ENCODE results near the gene SLC24A4.

Gene SLC24A4

DNA sequence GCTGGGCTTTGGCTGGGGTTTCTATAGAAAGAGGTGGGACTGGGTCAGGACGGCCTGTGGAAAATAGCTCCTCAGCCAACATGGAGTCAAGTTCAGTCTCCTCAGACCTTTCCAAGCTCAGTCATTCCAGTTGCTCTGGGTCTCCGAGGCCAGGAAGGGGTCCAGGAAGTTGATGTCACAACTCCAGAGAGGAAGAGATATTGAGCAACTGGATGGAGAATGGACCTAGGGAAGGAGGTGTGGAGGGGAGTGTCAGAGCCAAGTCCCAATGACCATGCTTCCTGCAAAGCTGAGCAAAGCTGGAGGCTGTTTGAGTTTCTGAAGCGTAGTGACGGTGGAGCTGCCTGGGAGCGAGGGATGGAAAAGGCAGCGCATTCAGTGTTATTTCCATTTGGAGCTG lies 86.1 kb downstream of the SLC24A4 start:
- no peak overlapping the region for H3K4me3 ChIP-seq (ENCODE audit: low read depth, low read length)
- TF ChIP-seq, protein P1, sequence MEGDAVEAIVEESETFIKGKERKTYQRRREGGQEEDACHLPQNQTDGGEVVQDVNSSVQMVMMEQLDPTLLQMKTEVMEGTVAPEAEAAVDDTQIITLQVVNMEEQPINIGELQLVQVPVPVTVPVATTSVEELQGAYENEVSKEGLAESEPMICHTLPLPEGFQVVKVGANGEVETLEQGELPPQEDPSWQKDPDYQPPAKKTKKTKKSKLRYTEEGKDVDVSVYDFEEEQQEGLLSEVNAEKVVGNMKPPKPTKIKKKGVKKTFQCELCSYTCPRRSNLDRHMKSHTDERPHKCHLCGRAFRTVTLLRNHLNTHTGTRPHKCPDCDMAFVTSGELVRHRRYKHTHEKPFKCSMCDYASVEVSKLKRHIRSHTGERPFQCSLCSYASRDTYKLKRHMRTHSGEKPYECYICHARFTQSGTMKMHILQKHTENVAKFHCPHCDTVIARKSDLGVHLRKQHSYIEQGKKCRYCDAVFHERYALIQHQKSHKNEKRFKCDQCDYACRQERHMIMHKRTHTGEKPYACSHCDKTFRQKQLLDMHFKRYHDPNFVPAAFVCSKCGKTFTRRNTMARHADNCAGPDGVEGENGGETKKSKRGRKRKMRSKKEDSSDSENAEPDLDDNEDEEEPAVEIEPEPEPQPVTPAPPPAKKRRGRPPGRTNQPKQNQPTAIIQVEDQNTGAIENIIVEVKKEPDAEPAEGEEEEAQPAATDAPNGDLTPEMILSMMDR (IDR thresholded peaks at IDR 0.05; ENCODE audit: borderline replicate concordance, insufficient read depth, low read depth, low read length), result no peak

DNA sequence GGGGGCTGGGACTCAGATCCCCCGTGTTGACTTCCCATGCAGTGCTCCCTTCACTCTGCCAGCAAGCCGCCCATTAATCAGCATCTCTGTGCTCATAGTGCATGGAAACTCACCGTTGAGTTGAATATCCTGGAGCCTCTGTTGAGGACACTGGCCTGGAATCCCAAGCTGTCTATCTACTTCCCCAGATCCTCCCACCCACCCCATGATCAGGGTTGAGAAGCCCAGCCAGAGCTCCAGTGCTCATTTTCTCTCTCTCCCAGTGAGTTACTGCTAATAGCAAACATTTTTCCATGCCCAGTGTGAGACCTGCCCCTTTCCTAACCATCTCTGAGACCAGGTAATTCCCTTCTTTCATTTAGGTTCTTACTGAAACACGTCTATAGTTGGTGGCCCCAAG lies 88.2 kb downstream of the SLC24A4 start:
- no peak overlapping the region for H3K4me3 ChIP-seq (ENCODE audit: low read depth, low read length)
- TF ChIP-seq, protein P1 (IDR thresholded peaks at IDR 0.05; ENCODE audit: borderline replicate concordance, insufficient read depth, low read depth, low read length), result no peak

DNA sequence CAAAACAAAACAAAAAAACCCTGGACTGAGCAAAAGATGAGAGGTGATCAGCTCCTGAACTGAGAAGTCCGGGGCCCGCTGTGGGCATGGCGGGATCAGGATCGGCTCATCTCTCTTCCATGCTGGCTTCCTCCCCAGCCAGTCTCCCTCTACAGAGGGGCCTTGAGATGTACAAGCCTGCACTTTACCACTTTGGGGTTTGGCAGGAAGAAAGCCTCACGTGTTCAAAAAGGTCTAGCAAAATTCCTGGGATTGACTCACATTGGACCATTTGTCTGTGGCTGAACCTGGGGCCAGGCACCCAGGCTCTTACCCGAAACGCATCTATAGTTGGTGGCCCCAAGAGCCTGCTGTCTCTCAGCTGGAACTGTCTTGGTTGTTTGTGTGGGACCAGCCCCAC lies 89.0 kb downstream of the SLC24A4 start:
- H3K4me3 ChIP-seq (ENCODE audit: low read depth, low read length), result no peak overlapping the region
- TF ChIP-seq, protein P1 (IDR thresholded peaks at IDR 0.05; ENCODE audit: borderline replicate concordance, insufficient read depth, low read depth, low read length), result no peak

DNA sequence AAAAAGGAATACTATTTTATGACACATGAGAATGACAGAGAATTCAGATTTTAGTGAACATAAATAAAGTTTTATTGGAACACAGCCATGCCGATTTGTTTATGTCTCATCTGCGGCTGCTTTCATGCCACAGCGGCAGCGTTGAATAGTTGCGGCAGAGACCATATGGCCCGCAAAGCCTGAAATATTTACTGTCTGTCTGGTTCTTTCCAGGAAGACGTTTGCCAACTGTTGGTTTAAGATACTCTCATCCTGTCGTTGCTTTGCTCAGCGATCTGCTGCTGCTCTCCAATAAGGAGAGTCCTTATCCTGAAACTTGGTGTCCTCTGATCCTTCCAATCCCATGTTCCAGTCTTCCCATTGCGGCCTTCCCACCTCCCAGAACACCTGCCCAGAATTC lies 89.9 kb downstream of the SLC24A4 start:
- TF ChIP-seq, protein P1 (IDR thresholded peaks at IDR 0.05; ENCODE audit: borderline replicate concordance, insufficient read depth, low read depth, low read length), result no peak
- H3K4me3 ChIP-seq (ENCODE audit: low read depth, low read length), result no peak overlapping the region

DNA sequence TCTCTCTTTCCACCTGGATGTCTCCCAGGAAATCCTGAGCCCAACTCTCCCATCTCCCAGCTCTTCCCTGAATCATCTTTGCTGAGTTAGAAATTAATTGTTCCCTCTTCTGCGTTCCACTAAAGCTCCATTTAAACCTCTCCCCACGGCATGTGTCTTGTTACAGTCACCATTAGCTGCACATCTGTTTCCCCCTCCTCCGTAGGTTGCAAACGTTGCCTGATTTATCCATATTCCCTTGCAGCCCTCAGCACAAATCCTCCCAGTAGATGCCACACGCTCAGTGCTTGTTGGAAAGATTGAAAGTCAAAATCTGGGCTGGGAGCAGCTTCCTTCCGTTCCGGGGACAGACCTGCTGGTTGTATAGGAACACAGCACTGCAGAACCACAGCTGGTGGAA lies 90.4 kb downstream of the SLC24A4 start:
- TF ChIP-seq, protein P1 (IDR thresholded peaks at IDR 0.05; ENCODE audit: borderline replicate concordance, insufficient read depth, low read depth, low read length), result no peak
- no peak overlapping the region for H3K4me3 ChIP-seq (ENCODE audit: low read depth, low read length)

DNA sequence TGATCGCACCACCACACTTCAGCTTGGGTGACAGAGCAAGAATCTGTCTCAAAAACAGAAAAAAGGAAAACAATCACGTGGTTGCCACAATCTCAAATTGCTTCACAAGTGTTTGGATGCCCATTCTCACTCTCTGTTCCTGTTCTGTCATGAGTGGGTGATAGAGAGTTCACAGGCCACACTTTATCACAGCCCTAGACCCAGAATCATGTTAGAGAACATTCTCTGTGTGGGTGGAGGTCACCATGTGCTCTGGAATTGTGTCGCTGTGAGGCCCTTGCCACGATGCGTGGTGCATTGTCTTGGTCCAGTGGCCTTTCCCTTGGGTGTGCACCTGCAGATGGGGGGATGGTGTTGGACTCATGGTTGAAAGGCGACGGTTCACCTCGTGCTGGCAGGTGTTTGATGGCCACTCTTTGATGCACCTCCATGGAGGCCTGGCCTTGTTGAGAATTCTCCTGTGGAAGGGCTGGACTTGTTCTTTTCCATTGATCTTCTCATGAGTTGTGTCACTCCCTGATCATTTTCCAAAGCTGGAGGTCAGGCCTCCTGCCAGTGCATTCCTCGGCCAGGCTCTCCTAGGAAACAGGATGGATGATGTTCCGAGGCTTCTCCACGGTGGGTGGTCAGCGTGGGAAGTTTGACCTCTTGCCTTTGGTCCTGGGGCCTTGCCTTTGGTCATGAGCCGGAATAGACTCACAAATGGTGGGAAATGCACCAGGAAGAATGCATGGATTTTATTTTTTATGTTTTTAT lies 91.9 kb downstream of the SLC24A4 start:
- H3K4me3 ChIP-seq (ENCODE audit: low read depth, low read length), result no peak overlapping the region
- TF ChIP-seq, protein P1 (IDR thresholded peaks at IDR 0.05; ENCODE audit: borderline replicate concordance, insufficient read depth, low read depth, low read length), result no peak

DNA sequence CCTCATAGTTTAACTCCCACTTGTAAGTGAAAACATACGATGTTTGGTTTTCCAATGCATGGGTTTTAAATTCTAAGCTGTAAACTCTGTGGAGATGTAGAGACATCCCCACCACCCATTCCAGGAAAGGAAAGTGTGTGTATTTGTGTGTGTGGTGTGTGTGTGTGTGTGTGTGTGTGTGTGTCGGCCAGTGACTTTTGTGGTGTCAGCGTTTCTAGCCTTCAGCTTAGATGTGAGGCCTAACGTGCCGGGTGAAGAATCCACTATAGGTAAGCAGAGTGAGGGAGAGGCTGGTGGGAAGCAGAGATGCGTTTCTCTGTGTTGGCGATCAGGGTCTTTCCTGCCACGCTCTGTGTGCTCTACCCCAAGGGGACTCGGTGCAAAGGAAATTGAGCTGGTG lies 93.0 kb downstream of the SLC24A4 start:
- TF ChIP-seq, protein P1 (IDR thresholded peaks at IDR 0.05; ENCODE audit: borderline replicate concordance, insufficient read depth, low read depth, low read length), result no peak
- no peak overlapping the region for H3K4me3 ChIP-seq (ENCODE audit: low read depth, low read length)
